GM18861 (cell line): ENCODE measurements around the gene CACNA1D.

Experiments used
- ATAC-seq: cut with Tn5 transposase; IDR thresholded peaks from one replicate; pipeline ENCODE4 v1.9.1; 2021; ENCODE audit not compliant: unreplicated experiment

Gene CACNA1D

GRCh38 chr3:53682807-53683206 is 188.4 kb downstream of the CACNA1D start:
- no peak for ATAC-seq

DNA sequence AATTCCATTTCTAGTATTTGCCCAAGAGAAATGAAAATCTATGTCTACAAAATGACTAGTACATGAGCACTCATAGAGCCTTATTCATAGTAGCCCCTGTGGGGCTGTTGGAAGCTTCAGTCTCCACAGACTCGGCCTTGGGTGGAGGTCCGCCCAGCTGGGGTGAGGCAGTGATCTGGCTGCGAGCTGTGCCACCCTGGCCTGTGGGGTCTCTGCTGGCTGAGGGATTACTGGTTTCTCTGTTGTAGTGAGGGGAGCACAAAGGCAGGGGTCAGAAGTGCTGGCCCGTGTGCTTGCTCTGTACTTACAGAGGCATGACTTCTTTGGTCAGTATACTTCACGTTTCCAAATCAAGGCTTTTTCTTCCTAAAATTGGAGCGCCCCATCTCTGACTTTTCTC is 193.7 kb downstream of the CACNA1D start:
- ATAC-seq = no peak

GRCh38 chr3:53688989-53689388 is 194.6 kb downstream of the CACNA1D start:
- ATAC-seq = no peak

DNA sequence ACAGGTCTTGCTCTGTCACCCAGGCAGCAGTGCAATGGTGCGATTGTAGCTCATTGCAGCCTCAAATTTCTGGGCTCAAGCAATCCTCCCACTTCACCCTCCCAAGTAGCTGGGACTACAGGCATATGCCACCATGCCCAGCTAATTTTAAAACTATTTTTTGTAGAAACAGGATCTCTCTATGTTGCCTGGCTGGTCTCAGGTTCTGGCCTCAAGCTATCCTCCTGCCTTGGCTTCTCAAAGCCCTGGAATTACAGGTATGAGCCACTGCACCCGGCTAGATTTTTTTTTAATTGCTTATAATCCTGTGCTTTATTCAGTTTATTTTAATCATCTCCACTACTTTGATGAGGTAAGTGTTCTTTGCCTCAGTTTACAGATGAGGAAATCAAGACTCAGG is 195.3 kb downstream of the CACNA1D start:
- no peak for ATAC-seq

DNA sequence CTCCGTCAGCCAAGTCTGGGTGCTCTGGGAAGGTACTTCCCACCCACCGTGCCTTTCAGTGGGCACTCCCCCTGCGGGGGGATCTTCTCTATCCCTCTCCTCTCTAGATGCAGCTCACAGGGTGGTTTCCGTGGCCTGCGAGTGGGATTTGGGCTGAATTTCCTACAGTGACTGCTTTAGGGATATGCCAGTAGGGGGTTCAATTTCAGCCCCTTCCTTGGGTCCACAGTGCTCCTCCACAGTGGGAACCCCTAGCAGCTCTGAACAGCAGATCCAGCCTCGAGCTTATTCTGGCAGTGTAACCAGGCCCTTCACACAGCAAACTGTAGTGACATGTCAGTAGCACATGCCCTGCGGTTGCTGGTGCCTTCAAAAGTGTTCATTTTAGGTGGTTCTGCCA is 196.1 kb downstream of the CACNA1D start:
- ATAC-seq = no peak

GRCh38 chr3:53691349-53691748 is 196.9 kb downstream of the CACNA1D start:
- ATAC-seq = no peak

- ATAC-seq = no peak
These were observed 197.5 kb downstream of the CACNA1D start for GRCh38 chr3:53691885-53692284.

GRCh38 chr3:53693451-53693850 is 199.0 kb downstream of the CACNA1D start:
- ATAC-seq = no peak

DNA sequence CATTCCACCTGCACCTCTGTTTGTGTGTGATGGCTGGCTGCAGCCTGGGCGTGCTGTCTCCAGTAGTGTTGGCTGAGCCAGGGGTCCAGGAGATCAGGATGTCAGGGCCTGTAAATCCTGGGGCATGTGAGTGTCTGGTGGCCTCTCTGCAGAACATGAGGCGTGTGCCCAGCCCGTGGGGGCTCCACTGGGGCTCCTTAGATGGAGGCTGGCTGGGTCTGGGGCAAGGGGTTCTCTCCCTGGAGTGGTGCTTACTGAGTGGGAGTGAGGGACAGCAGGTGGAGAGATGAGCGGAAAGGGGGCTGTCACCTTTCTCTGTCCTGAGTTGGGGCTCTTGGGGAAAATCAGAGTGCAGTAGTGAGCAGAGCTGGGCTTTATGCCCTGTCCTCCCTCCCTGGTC is 199.6 kb downstream of the CACNA1D start:
- ATAC-seq = no peak

- ATAC-seq = no peak
These were observed 200.4 kb downstream of the CACNA1D start for GRCh38 chr3:53694666-53695323.

GRCh38 chr3:53695324-53695690 is 200.9 kb downstream of the CACNA1D start:
- ATAC-seq = no peak

- ATAC-seq = no peak
These were observed 202.2 kb downstream of the CACNA1D start for GRCh38 chr3:53696401-53697172.

GRCh38 chr3:53700441-53700840 is 206.0 kb downstream of the CACNA1D start:
- no peak for ATAC-seq

DNA sequence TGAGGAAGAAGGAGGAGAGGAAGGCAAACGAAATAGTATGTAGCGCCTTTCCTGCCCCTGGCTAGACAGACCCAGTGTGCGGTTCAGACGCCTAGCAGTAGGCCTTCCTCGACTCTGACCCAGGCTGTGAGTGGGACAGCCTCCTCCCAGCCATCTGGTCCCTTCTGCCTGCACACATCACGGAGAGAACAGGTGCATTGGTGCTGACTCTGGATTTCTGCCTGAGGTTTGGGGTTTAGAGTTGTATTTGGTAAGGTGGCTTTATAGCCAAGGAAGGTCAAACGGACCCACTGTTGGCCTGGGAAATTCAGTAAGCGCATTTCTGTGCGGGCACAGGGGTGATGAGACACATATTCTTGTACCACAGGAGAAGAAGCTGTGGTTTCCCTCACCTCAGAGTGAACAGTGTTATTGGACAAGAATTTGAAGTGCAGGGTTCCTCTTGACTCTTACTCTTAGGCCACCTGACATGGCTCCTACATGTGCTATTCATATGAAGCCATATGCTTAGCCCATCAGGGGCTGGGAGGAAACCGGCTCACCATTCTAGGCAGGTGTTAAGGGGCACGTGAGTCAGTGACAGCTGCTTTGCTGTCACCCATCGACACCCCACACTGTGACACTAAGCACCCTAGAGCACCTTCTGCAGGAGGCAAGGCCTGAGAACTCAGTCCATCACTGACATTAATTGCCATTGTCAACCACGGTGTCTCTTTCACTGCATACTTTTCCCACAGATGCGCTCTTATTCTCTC is 208.5 kb downstream of the CACNA1D start:
- no peak for ATAC-seq

DNA sequence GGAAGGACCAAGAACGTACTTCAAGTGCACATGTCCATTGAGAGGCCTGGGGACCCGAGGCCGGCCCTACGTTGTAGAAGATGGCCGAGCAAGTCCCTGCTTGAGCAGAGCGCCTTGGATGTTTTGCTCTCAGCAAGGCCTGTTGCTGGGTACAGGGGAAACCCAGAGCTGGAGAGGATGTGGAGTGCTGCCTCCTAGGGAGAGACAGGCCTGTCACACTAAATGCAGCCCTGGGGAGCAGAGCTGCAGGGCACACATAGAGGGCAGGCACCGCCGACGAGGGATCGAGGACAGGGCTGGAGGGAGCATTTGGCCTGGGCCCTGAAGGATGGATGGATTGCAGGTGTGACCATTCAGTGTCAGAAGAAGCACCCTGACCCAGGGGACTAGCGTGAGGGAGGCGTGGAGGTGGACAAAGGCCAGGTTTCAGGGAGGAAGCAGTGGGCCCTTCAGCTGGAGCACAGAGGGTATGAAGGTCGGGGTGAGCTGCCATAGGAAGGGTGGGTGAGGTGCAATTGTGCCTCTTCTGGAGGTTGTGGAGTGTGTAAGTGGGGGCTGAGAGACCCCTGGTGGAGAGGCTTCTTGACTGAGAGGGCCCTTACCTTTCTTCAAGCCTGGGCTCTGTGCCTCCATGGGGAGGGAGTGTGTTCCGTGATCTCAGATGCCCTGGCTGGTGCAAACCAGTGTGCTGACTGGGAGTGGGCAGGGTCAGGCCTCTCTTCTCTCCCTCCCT is 209.4 kb downstream of the CACNA1D start:
- ATAC-seq = no peak

DNA sequence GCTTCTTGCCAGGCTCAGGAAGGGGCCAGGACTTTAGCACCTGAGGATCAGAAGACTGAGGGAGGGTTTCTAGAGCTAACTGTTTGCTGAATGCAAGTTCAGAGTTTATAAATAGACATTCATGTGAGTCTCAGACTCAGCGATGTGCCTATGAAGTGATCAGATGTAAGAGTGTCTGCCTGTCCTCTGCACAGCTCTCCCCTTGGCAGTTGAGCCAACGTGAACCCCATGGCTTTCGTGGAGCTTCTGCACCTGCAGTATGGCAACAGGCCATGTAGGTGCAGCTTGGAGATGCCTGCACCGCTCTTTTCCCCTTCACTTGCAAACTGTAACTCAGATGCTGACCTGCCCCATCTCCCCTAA is 209.9 kb downstream of the CACNA1D start:
- no peak for ATAC-seq

GRCh38 chr3:53705024-53705745 is 210.8 kb downstream of the CACNA1D start:
- ATAC-seq = no peak

DNA sequence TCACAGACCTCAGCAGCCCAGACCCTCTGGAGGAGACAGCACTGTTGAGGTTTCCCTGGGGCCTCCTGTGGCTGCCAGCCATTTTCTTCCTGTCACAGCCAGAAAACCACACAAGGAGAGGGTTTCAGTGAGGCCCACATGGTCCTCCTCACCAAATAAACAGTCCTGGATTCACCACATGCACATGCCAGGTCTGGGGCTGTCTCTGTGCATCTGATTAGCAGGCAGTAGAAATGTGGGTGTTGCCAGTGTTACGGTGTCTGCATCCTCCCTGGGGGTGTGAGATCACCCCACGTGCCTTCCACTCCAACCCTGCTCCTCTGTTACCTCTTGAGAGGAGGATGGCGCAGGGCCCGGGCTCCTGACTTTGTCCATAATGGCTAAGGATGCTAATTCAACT is 211.4 kb downstream of the CACNA1D start:
- ATAC-seq = no peak

DNA sequence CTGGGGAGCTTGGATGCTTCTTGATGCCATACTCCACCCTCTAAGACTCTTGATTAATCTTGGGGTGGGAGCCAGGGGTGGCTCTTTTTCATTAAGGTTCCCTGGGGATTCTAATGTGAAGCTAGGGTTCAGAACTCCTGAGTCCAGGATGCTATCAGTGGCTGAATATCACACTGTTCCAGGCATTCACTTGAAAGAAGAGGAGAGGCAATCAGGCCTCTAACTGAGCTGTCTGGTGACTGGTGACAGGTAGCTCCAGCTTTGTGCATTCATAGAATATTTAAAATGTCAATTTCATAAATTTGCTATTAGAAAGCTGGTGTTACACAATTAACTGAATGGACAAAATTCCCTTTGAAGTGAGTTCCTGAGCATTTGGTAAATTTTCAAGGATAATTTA is 212.8 kb downstream of the CACNA1D start:
- ATAC-seq = no peak

GRCh38 chr3:53708001-53708621 is 213.7 kb downstream of the CACNA1D start:
- no peak for ATAC-seq
